Loucy (cell line): ENCODE data around the gene MBNL2.

Experiments
- H2AFZ ChIP-seq: fragments of 200-600 bp; sonication (generic); 2 replicates; pipeline ENCODE4 v1.6.0; 2016; ENCODE audit warnings: antibody characterized with exemption, mild to moderate bottlenecking, low read length, moderate library complexity
- H3F3A ChIP-seq: fragments of 200-600 bp; 2 replicates; pipeline ENCODE4 v1.6.0; 2016; ENCODE audit warnings: antibody characterized with exemption, low read depth, mild to moderate bottlenecking
- H3K27me3 ChIP-seq: fragments of 200-600 bp; sonication (generic); 2 replicates; pipeline ENCODE4 v1.6.1; 2014; ENCODE audit warnings: low read length, mild to moderate bottlenecking; ENCODE audit not compliant: insufficient read depth, poor library complexity, severe bottlenecking
- H3K36me3 ChIP-seq: fragments of 200-600 bp; sonication (generic); 2 replicates; pipeline ENCODE4 v1.6.1; 2016; ENCODE audit warnings: low read length; ENCODE audit not compliant: insufficient read depth
- H3K4me1 ChIP-seq: fragments of 200-600 bp; sonication (generic); 2 replicates; pipeline ENCODE4 v1.5.1; 2014; ENCODE audit warnings: low read length, mild to moderate bottlenecking; ENCODE audit not compliant: insufficient read depth, poor library complexity, severe bottlenecking
- H3K4me2 ChIP-seq: fragments of 200-600 bp; sonication (generic); 2 replicates; pipeline ENCODE4 v1.6.0; 2014; ENCODE audit warnings: antibody characterized with exemption, low read length, low read depth, mild to moderate bottlenecking; ENCODE audit not compliant: poor library complexity, severe bottlenecking
- H3K4me3 ChIP-seq: fragments of 200-600 bp; sonication (generic); 2 replicates; pipeline ENCODE4 v1.5.1; 2014; ENCODE audit warnings: low read length, mild to moderate bottlenecking, mixed read lengths; ENCODE audit not compliant: poor library complexity, severe bottlenecking
- H3K79me2 ChIP-seq: fragments of 200-600 bp; sonication (generic); 2 replicates; pipeline ENCODE4 v1.6.1; 2014; ENCODE audit warnings: low read length; ENCODE audit not compliant: insufficient read depth
- H3K9ac ChIP-seq: fragments of 200-600 bp; sonication (generic); 2 replicates; pipeline ENCODE4 v1.6.0; 2014; ENCODE audit warnings: mild to moderate bottlenecking, low read depth, low read length, moderate library complexity; ENCODE audit not compliant: poor library complexity, severe bottlenecking
- H3K9me2 ChIP-seq: fragments of 200-600 bp; sonication (generic); replicated peaks from 2 replicates; pipeline ENCODE4 v1.6.1; 2016; ENCODE audit warnings: low read depth, low read length, mixed read lengths
- H3K9me3 ChIP-seq: fragments of 200-600 bp; sonication (generic); 2 replicates; pipeline ENCODE4 v1.6.1; 2014; ENCODE audit warnings: mild to moderate bottlenecking, antibody characterized with exemption, low read length, low read depth; ENCODE audit not compliant: insufficient read depth
- H4K20me1 ChIP-seq: fragments of 200-600 bp; sonication (generic); 2 replicates; pipeline ENCODE4 v1.6.0; 2014; ENCODE audit warnings: antibody characterized with exemption, low read length, mild to moderate bottlenecking; ENCODE audit not compliant: insufficient read depth, poor library complexity, severe bottlenecking
- CTCF ChIP-seq: fragments of 200-600 bp; sonication (generic); conservative IDR thresholded peaks from 2 replicates; pipeline ENCODE4 v1.5.1; 2014; ENCODE audit warnings: mild to moderate bottlenecking, antibody characterized with exemption, low read length
- EZH2phosphoT487 ChIP-seq: fragments of 200-600 bp; IDR thresholded peaks from 2 replicates; pipeline ENCODE4 v1.6.1; 2018; ENCODE audit warnings: antibody characterized with exemption, mild to moderate bottlenecking, moderate library complexity, borderline replicate concordance

The MBNL2 gene

GRCh38 chr13:97220151-97220900 is 1.8 kb upstream of the MBNL2 start:
- no peak overlapping the region for H3K4me2 ChIP-seq
- H3K36me3 ChIP-seq: no peaks in the 10 kb centered on the region
- H4K20me1 ChIP-seq: peaks cover 5% of the 10 kb centered on the region
- H3K4me3 ChIP-seq: no peak overlapping the region
- H3K9ac ChIP-seq: no peak overlapping the region
- peaks cover 30% of the 10 kb centered on the region for H3K79me2 ChIP-seq
- no peaks in the 10 kb centered on the region for H3K9me2 ChIP-seq
- peaks cover 30% of the 10 kb centered on the region for H3K4me1 ChIP-seq
- H3F3A ChIP-seq: no peaks in the 10 kb centered on the region
- H2AFZ ChIP-seq: peak overlapping the region; percentile 36; the same call in 1 of the 2 replicates
- TF ChIP-seq EZH2phosphoT487: no peak
- H3K9me3 ChIP-seq: no peaks in the 10 kb centered on the region
- H3K27me3 ChIP-seq: no peaks in the 10 kb centered on the region

- H3K36me3 ChIP-seq: no peaks in the 10 kb centered on the region
- peaks cover 5% of the 10 kb centered on the region for H4K20me1 ChIP-seq
- H3F3A ChIP-seq: no peaks in the 10 kb centered on the region
- H3K9me3 ChIP-seq: no peaks in the 10 kb centered on the region
- H3K79me2 ChIP-seq: peaks cover 38% of the 10 kb centered on the region
- no peak for TF ChIP-seq EZH2phosphoT487
- TF ChIP-seq CTCF: no peak
- no peak overlapping the region for H3K4me3 ChIP-seq
- H2AFZ ChIP-seq: no peak overlapping the region
- H3K4me2 ChIP-seq: no peak overlapping the region
- H3K9me2 ChIP-seq: no peaks in the 10 kb centered on the region
- no peaks in the 10 kb centered on the region for H3K27me3 ChIP-seq
- no peak overlapping the region for H3K9ac ChIP-seq
- H3K4me1 ChIP-seq: peaks cover 36% of the 10 kb centered on the region
These were observed 1.1 kb upstream of the MBNL2 start for GRCh38 chr13:97221046-97221445.

- Histone ChIP-seq H3K4me2 (peak overlapping the region; percentile 93), H2AFZ (peak overlapping the region; percentile 84)
- no peak for TF ChIP-seq EZH2phosphoT487
- no peak for TF ChIP-seq CTCF
These were observed 667 bp upstream of the MBNL2 start for GRCh38 chr13:97221466-97221865.

More at GRCh38 chr13:97221466-97221865, 667 bp upstream of the MBNL2 start:
- no peaks in the 10 kb centered on the region for H3K9me2 ChIP-seq
- H3F3A ChIP-seq: peaks cover 2% of the 10 kb centered on the region; the same call in 1 of the 2 replicates
- no peaks in the 10 kb centered on the region for H3K9me3 ChIP-seq
- peaks cover 5% of the 10 kb centered on the region for H4K20me1 ChIP-seq
- no peaks in the 10 kb centered on the region for H3K36me3 ChIP-seq
- H3K27me3 ChIP-seq: no peaks in the 10 kb centered on the region
- H3K79me2 ChIP-seq: peaks cover 42% of the 10 kb centered on the region
- H3K9ac ChIP-seq: no peak overlapping the region
- H3K4me1 ChIP-seq: peaks cover 40% of the 10 kb centered on the region
- no peak overlapping the region for H3K4me3 ChIP-seq
